Panc1 (cell line): ENCODE results near the gene CAPN15.

ENCODE experiments used
- POLR2AphosphoS5 ChIP-seq: IDR thresholded peaks from 2 replicates; pipeline ENCODE4 v1.6.1; 2012; ENCODE audit warnings: mild to moderate bottlenecking, low read depth, low read length, moderate library complexity
- SIN3A ChIP-seq: IDR thresholded peaks from 2 replicates; pipeline ENCODE4 v1.6.1; 2012; ENCODE audit warnings: low read depth, mild to moderate bottlenecking, low read length, moderate library complexity, borderline replicate concordance; ENCODE audit not compliant: insufficient read depth
- TF ChIP-seq, protein P1 (sequence below): fragments of 450-650 bp; IDR thresholded peaks from 2 replicates; pipeline ENCODE4 v1.5.1; 2017; ENCODE audit warnings: mild to moderate bottlenecking
- TF ChIP-seq, protein P2 (sequence below), 2 experiments: IDR thresholded peaks; 2 replicates each; pipeline ENCODE4 v1.6.1; 2011 to 2012; ENCODE audit warnings: low read depth in 2 of 2, control low read depth in 1 of 2, low read length in 1 of 2, mild to moderate bottlenecking in 1 of 2, moderate library complexity in 1 of 2; ENCODE audit not compliant: insufficient read depth in 1 of 2

GRCh38 chr16:598823-599739, 71.6 kb downstream of the CAPN15 start:
- TF ChIP-seq, protein P1, sequence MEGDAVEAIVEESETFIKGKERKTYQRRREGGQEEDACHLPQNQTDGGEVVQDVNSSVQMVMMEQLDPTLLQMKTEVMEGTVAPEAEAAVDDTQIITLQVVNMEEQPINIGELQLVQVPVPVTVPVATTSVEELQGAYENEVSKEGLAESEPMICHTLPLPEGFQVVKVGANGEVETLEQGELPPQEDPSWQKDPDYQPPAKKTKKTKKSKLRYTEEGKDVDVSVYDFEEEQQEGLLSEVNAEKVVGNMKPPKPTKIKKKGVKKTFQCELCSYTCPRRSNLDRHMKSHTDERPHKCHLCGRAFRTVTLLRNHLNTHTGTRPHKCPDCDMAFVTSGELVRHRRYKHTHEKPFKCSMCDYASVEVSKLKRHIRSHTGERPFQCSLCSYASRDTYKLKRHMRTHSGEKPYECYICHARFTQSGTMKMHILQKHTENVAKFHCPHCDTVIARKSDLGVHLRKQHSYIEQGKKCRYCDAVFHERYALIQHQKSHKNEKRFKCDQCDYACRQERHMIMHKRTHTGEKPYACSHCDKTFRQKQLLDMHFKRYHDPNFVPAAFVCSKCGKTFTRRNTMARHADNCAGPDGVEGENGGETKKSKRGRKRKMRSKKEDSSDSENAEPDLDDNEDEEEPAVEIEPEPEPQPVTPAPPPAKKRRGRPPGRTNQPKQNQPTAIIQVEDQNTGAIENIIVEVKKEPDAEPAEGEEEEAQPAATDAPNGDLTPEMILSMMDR, result no peak
- TF ChIP-seq, protein P2, sequence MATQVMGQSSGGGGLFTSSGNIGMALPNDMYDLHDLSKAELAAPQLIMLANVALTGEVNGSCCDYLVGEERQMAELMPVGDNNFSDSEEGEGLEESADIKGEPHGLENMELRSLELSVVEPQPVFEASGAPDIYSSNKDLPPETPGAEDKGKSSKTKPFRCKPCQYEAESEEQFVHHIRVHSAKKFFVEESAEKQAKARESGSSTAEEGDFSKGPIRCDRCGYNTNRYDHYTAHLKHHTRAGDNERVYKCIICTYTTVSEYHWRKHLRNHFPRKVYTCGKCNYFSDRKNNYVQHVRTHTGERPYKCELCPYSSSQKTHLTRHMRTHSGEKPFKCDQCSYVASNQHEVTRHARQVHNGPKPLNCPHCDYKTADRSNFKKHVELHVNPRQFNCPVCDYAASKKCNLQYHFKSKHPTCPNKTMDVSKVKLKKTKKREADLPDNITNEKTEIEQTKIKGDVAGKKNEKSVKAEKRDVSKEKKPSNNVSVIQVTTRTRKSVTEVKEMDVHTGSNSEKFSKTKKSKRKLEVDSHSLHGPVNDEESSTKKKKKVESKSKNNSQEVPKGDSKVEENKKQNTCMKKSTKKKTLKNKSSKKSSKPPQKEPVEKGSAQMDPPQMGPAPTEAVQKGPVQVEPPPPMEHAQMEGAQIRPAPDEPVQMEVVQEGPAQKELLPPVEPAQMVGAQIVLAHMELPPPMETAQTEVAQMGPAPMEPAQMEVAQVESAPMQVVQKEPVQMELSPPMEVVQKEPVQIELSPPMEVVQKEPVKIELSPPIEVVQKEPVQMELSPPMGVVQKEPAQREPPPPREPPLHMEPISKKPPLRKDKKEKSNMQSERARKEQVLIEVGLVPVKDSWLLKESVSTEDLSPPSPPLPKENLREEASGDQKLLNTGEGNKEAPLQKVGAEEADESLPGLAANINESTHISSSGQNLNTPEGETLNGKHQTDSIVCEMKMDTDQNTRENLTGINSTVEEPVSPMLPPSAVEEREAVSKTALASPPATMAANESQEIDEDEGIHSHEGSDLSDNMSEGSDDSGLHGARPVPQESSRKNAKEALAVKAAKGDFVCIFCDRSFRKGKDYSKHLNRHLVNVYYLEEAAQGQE (IDR thresholded peaks at IDR 0.05; ENCODE audit: insufficient read depth in 1 of 2, low read depth in 2 of 2, low read length in 1 of 2), result no peak
- no peak for TF ChIP-seq POLR2AphosphoS5
- TF ChIP-seq SIN3A, result no peak
